IMR-90 (cell line): ENCODE data around the gene PRR16. TPM values are rescaled to one million over a fixed set of nuclear protein-coding genes. Genes with fewer than 3 reads are reported as not detected.

ENCODE experiments used
- ATAC-seq: fragments of 200-7000 bp; cut with Tn5 transposase; 2 replicates; pipeline ENCODE4 v1.9.1; 2020; ENCODE audit warnings: low read depth, mild to moderate bottlenecking, moderate library complexity
- BruUV-seq: library from RNA; stranded (reverse); fragments of 400-500 nt; replicated peaks from 2 replicates; lab custom pipeline; 2021; lab: Mats Ljungman, UMichigan
- CTCF ChIA-PET: fragments of 300-600 bp; formaldehyde crosslinking; extraction: SDS; loops from one replicate; lab custom pipeline; 2021; ENCODE audit warnings: antibody characterized with exemption; lab: Yijun Ruan, JAX
- POLR2A ChIA-PET: fragments of 300-600 bp; sonication (Branson Sonifier 250); formaldehyde crosslinking; loops from one replicate; lab custom pipeline; 2022; ENCODE audit warnings: antibody characterized with exemption; ENCODE audit not compliant: unreplicated experiment; lab: Charles Lee
- DNase-seq: peaks from one replicate; pipeline ENCODE4 v3.0.0; 2013
- H2AFZ ChIP-seq: replicated peaks from 2 replicates; pipeline ENCODE3; 2013; ENCODE audit warnings: low read length, mild to moderate bottlenecking; ENCODE audit not compliant: poor library complexity
- H2AK5ac ChIP-seq: 2 replicates; pipeline ENCODE4 v1.6.1; 2013; ENCODE audit warnings: low read depth, low read length, inconsistent platforms
- H2AK9ac ChIP-seq: replicated peaks from 2 replicates; pipeline ENCODE3; 2013; ENCODE audit warnings: mild to moderate bottlenecking, low read depth, low read length, moderate library complexity; ENCODE audit not compliant: poor library complexity
- H2BK120ac ChIP-seq: 2 replicates; pipeline ENCODE4 v1.6.1; 2013; ENCODE audit warnings: low read depth, low read length, inconsistent platforms
- H2BK15ac ChIP-seq: 3 replicates; pipeline ENCODE4 v1.6.1; 2013; ENCODE audit warnings: low read depth, low read length, inconsistent platforms
- H2BK20ac ChIP-seq: 2 replicates; pipeline ENCODE4 v1.6.1; 2013; ENCODE audit warnings: low read depth, mild to moderate bottlenecking, inconsistent platforms, low read length, moderate library complexity
- H2BK5ac ChIP-seq: 2 replicates; pipeline ENCODE4 v1.6.1; 2013; ENCODE audit warnings: mild to moderate bottlenecking, low read depth, low read length, inconsistent platforms; ENCODE audit not compliant: poor library complexity, severe bottlenecking
- H3K14ac ChIP-seq: replicated peaks from 2 replicates; pipeline ENCODE4 v1.6.1; 2013; ENCODE audit warnings: low read depth, low read length, inconsistent platforms
- H3K18ac ChIP-seq: 2 replicates; pipeline ENCODE4 v1.6.1; 2013; ENCODE audit warnings: low read depth, low read length, control low read depth
- H3K23ac ChIP-seq: 2 replicates; pipeline ENCODE4 v1.6.1; 2013; ENCODE audit warnings: low read depth, low read length, inconsistent platforms
- H3K27ac ChIP-seq: 2 replicates; pipeline ENCODE4 v1.5.1; 2013; ENCODE audit warnings: mild to moderate bottlenecking, control low read depth, low read length; ENCODE audit not compliant: insufficient read depth
- H3K27me3 ChIP-seq: 2 replicates; pipeline ENCODE4 v1.6.1; 2013; ENCODE audit warnings: low read length; ENCODE audit not compliant: control insufficient read depth, insufficient read depth
- H3K36me3 ChIP-seq: 2 replicates; pipeline ENCODE4 v1.6.1; 2013; ENCODE audit warnings: low read length, mixed read lengths; ENCODE audit not compliant: control insufficient read depth, insufficient read depth
- H3K4ac ChIP-seq: 2 replicates; pipeline ENCODE4 v1.6.1; 2013; ENCODE audit warnings: low read depth, low read length, inconsistent platforms
- H3K4me1 ChIP-seq: 2 replicates; pipeline ENCODE4 v1.6.1; 2013; ENCODE audit warnings: low read length, mixed read lengths; ENCODE audit not compliant: control insufficient read depth, insufficient read depth
- H3K4me2 ChIP-seq: 2 replicates; pipeline ENCODE4 v1.6.1; 2013; ENCODE audit warnings: low read depth, mild to moderate bottlenecking, control low read depth, low read length, moderate library complexity
- H3K4me3 ChIP-seq: 2 replicates; pipeline ENCODE4 v1.5.1; 2013; ENCODE audit warnings: low read depth, mild to moderate bottlenecking, control low read depth, low read length, moderate library complexity; ENCODE audit not compliant: insufficient read depth
- H3K56ac ChIP-seq: 2 replicates; pipeline ENCODE4 v1.6.1; 2013; ENCODE audit warnings: low read length, inconsistent platforms; ENCODE audit not compliant: insufficient read depth; ENCODE audit errors: extremely low read depth
- H3K79me1 ChIP-seq, 2 experiments: 2 replicates each; pipeline ENCODE4 v1.6.1; 2013; ENCODE audit warnings: low read length in 2 of 2, inconsistent platforms in 1 of 2, low read depth in 1 of 2
- H3K9ac ChIP-seq: 2 replicates; pipeline ENCODE4 v1.6.1; 2013; ENCODE audit warnings: low read depth, low read length, control low read depth
- H3K9me1 ChIP-seq: 2 replicates; pipeline ENCODE4 v1.6.1; 2013; ENCODE audit warnings: low read length, inconsistent platforms; ENCODE audit not compliant: insufficient read depth
- H3K9me3 ChIP-seq: 2 replicates; pipeline ENCODE4 v1.6.1; 2013; ENCODE audit warnings: low read length; ENCODE audit not compliant: control insufficient read depth, insufficient read depth
- H4K20me1 ChIP-seq: 2 replicates; pipeline ENCODE4 v1.6.1; 2013; ENCODE audit warnings: low read length, inconsistent platforms; ENCODE audit not compliant: insufficient read depth
- H4K5ac ChIP-seq: 2 replicates; pipeline ENCODE4 v1.6.1; 2013; ENCODE audit warnings: mild to moderate bottlenecking, low read depth, low read length, control low read depth
- H4K8ac ChIP-seq, 2 experiments: 2 replicates each; pipeline ENCODE4 v1.6.1; 2013; ENCODE audit warnings: low read depth in 2 of 2, low read length in 2 of 2, control low read depth in 1 of 2, inconsistent platforms in 1 of 2
- H4K91ac ChIP-seq: 2 replicates; pipeline ENCODE4 v1.6.1; 2013; ENCODE audit warnings: low read depth, low read length, inconsistent platforms; ENCODE audit not compliant: insufficient read depth
- CEBPB ChIP-seq: IDR thresholded peaks from 2 replicates; pipeline ENCODE4 v1.6.1; 2012; ENCODE audit warnings: low read depth, low read length, improper control_type of control experiment
- CHD1 ChIP-seq: IDR thresholded peaks from 2 replicates; pipeline ENCODE4 v1.6.1; 2012; ENCODE audit warnings: low read depth, low read length, improper control_type of control experiment
- FOS ChIP-seq: fragments of 150-350 bp; IDR thresholded peaks from 2 replicates; pipeline ENCODE4 v1.6.1; 2016; ENCODE audit warnings: low read depth, low read length
- MAFK ChIP-seq: IDR thresholded peaks from 2 replicates; pipeline ENCODE4 v1.6.1; 2012; ENCODE audit warnings: low read depth, low read length, improper control_type of control experiment
- NFE2L2 ChIP-seq: fragments of 150-350 bp; IDR thresholded peaks from 2 replicates; pipeline ENCODE4 v1.6.1; 2016; ENCODE audit warnings: low read depth, mild to moderate bottlenecking, low read length
- POLR2A ChIP-seq: IDR thresholded peaks from 2 replicates; pipeline ENCODE4 v1.6.1; 2012; ENCODE audit warnings: mild to moderate bottlenecking, low read depth, low read length
- RAD21 ChIP-seq: IDR thresholded peaks from 2 replicates; pipeline ENCODE4 v1.6.1; 2012; ENCODE audit warnings: low read length, improper control_type of control experiment
- RCOR1 ChIP-seq: IDR thresholded peaks from 2 replicates; pipeline ENCODE4 v1.6.1; 2012; ENCODE audit warnings: mild to moderate bottlenecking, low read length, improper control_type of control experiment; ENCODE audit not compliant: insufficient replicate concordance
- SMC3 ChIP-seq: fragments of 150-350 bp; IDR thresholded peaks from 2 replicates; pipeline ENCODE4 v1.6.1; 2016; ENCODE audit warnings: low read depth, mild to moderate bottlenecking, antibody characterized with exemption, low read length, moderate library complexity
- WGBS, 2 experiments: methylation state at CpG; one replicate each; pipeline versions ENCODE4 v1.1.5 to v1.1.7; 2013; ENCODE audit warnings: missing lambda C conversion rate in 2 of 2; ENCODE audit not compliant: insufficient read length in 1 of 2; ENCODE audit errors: extremely low coverage in 2 of 2; 5-methylcytosine and 5-hydroxymethylcytosine counted together
- dilution Hi-C: fragments of 300-500 bp; cut with HindIII; formaldehyde crosslinking; loops from one replicate; pipeline ENCODE4 v1.14.3; 2018; ENCODE audit warnings: low sequenced_read_pairs; ENCODE audit not compliant: unreplicated experiment
- in situ Hi-C: fragments of 300-500 bp; cut with MboI; formaldehyde crosslinking; loops from 3 replicates; pipeline ENCODE4 v1.14.3; 2019; ENCODE audit warnings: low sequenced_read_pairs, inconsistent platforms, mixed read lengths
- intact Hi-C: fragments of 100-400 bp; cut with micrococcal nuclease; formaldehyde crosslinking; loops from 2 replicates; pipeline ENCODE4 v1.10.0; 2022
- polyA plus RNA-seq, 3 experiments: library from polyadenylated mRNA; depleted of rRNA; stranded (reverse); fragments of >200 nt; gene quantifications; 2 replicates each; pipeline ENCODE4 v1.2.3, GENCODE V29; 2012; ENCODE audit warnings: low replicate concordance in 1 of 3
- total RNA-seq: library from RNA; depleted of rRNA; stranded (reverse); fragments of >200 nt; gene quantifications from 2 replicates; pipeline ENCODE4 v1.2.3, GENCODE V29; 2012
- TF ChIP-seq, protein P1 (sequence below): fragments of 150-350 bp; IDR thresholded peaks from 2 replicates; pipeline ENCODE4 v1.6.1; 2016; ENCODE audit warnings: low read depth, mild to moderate bottlenecking, low read length, moderate library complexity, borderline replicate concordance
- TF ChIP-seq, protein P2 (sequence below): conservative IDR thresholded peaks from 2 replicates; pipeline ENCODE4 v1.5.1; 2012; ENCODE audit warnings: mild to moderate bottlenecking, low read depth, low read length, improper control_type of control experiment

The PRR16 gene
- total and polyA plus RNA-seq, 2 of the 4 experiments (the other 2 are of a cell fraction): 9.9 to 45.2 TPM

DNA sequence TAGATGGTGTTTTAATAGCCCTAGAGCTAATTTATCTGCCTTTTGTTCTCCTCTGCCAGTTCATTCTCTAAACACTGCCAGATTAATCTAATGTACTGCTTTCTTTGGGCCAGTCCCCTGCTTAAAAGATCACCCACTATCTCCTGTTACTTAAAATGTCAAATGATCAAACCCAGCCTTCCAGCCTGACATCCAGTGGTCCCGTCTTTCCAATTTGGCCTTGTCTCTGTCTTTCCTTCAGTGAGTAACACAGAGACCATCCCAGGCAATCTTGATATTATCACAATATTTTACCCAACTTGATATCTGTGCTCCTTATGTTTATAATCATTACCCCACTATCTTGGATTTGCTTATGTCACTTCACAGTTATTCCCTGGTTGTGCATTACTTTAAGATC lies 12.0 kb downstream of the PRR16 start:
- in situ Hi-C loops: no loop called here
- TF ChIP-seq, protein P1, sequence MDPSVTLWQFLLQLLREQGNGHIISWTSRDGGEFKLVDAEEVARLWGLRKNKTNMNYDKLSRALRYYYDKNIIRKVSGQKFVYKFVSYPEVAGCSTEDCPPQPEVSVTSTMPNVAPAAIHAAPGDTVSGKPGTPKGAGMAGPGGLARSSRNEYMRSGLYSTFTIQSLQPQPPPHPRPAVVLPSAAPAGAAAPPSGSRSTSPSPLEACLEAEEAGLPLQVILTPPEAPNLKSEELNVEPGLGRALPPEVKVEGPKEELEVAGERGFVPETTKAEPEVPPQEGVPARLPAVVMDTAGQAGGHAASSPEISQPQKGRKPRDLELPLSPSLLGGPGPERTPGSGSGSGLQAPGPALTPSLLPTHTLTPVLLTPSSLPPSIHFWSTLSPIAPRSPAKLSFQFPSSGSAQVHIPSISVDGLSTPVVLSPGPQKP: no peak
- no peak for TF ChIP-seq MAFK
- no peak for TF ChIP-seq CHD1
- TF ChIP-seq FOS: no peak
- no peak for TF ChIP-seq POLR2A
- TF ChIP-seq RCOR1: no peak
- TF ChIP-seq NFE2L2: no peak
- TF ChIP-seq, protein P2, sequence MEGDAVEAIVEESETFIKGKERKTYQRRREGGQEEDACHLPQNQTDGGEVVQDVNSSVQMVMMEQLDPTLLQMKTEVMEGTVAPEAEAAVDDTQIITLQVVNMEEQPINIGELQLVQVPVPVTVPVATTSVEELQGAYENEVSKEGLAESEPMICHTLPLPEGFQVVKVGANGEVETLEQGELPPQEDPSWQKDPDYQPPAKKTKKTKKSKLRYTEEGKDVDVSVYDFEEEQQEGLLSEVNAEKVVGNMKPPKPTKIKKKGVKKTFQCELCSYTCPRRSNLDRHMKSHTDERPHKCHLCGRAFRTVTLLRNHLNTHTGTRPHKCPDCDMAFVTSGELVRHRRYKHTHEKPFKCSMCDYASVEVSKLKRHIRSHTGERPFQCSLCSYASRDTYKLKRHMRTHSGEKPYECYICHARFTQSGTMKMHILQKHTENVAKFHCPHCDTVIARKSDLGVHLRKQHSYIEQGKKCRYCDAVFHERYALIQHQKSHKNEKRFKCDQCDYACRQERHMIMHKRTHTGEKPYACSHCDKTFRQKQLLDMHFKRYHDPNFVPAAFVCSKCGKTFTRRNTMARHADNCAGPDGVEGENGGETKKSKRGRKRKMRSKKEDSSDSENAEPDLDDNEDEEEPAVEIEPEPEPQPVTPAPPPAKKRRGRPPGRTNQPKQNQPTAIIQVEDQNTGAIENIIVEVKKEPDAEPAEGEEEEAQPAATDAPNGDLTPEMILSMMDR: no peak
- no peak for TF ChIP-seq CEBPB
- no peak for TF ChIP-seq SMC3
- no peak for TF ChIP-seq RAD21
- Histone ChIP-seq H2AFZ (no peak overlapping the region), H3K9me3 (no peaks in the 10 kb centered on the region), H3K23ac (no peak overlapping the region), H3K27me3 (no peaks in the 10 kb centered on the region), H4K5ac (0 out of 2 replicates have a peak overlapping the region, but pooled peaks have one; percentile 56), H3K4me1 (peaks cover 5% of the 10 kb centered on the region; the same call in 1 of the 2 replicates), H3K9ac (no peak overlapping the region), H3K56ac (no peak overlapping the region), H2BK15ac (no peak overlapping the region), H3K4me3 (no peak overlapping the region), H3K4me2 (0 out of 2 replicates have a peak overlapping the region, but pooled peaks have one; percentile 13), H3K27ac (no peak overlapping the region), H2BK5ac (no peak overlapping the region), H4K8ac (no peak overlapping the region), H2BK20ac (no peak overlapping the region), H2AK5ac (no peak overlapping the region), H3K9me1 (0 out of 2 replicates have a peak, but pooled peaks cover under 1% of the 10 kb centered on the region), H2AK9ac (no peak overlapping the region), H4K20me1 (peaks cover 4% of the 10 kb centered on the region; the same call in 1 of the 2 replicates), H3K4ac (no peak overlapping the region), H3K18ac (no peak overlapping the region), H3K36me3 (no peaks in the 10 kb centered on the region), H3K14ac (no peak overlapping the region), H4K91ac (no peak overlapping the region), H3K79me1 (peaks cover 22 to 40% of the 10 kb centered on the region in 2 experiments; a peak in 3 of 4 replicates), H2BK120ac (no peak overlapping the region)
- ChIA-PET CTCF (no interaction called here), POLR2A (no interaction called here)
- dilution Hi-C loops: no loop called here
- no TSS peak for BruUV-seq
- ATAC-seq: no peak
- 75% methylated on average over 1 of the region's 1 CpG; no CpG with 5 or more reads in 1 of the 2 experiments for WGBS, 2 experiments
- no peak for DNase-seq
- intact Hi-C loops: loop anchor here (5.0 kb wide), 1 partner anchor 774 kb away; no protein-coding TSS in a partner anchor
